ENCODE measurements around the gene PPFIA1. TPM values are rescaled to one million over a fixed set of nuclear protein-coding genes. Genes with fewer than 3 reads are reported as not detected.
"Not testable (repeated sequence)": the region's sequence is repeated elsewhere in the genome, so short reads cannot be mapped to it uniquely, and the experiment has no call there.

The PPFIA1 gene
- polyA plus RNA-seq, 1 of the 3 experiments (the other 2 are of a cell fraction) = 37.4 TPM

- Histone ChIP-seq H3K4me2 (no peak overlapping the region), H2AFZ (ENCODE audit: low read depth) (no peak overlapping the region), H3F3A (replicated peaks; ENCODE audit: insufficient read depth) (no peaks in the 10 kb centered on the region), H3K36me3 (replicated peaks in 1 of 2; ENCODE audit: control insufficient read depth in 1 of 2, insufficient read depth in 2 of 2, low read length in 1 of 2) (peaks cover 9% of the 10 kb centered on the region in 2 experiments), H3K9me2 (no peaks in the 10 kb centered on the region), H3K9me3 (no peaks in the 10 kb centered on the region), H3K27ac (ENCODE audit: low read depth in 2 of 2, low read length in 1 of 2) (no peak overlapping the region), H3K4me3 (ENCODE audit: low read depth in 2 of 2, low read length in 1 of 2) (no peak overlapping the region), H3K79me2 (ENCODE audit: insufficient read depth) (peaks cover 16% of the 10 kb centered on the region), H3K9ac (no peak overlapping the region), H3K27me3 (ENCODE audit: insufficient read depth) (no peaks in the 10 kb centered on the region), H4K20me1 (ENCODE audit: insufficient read depth) (no peaks in the 10 kb centered on the region), H3K4me1 (ENCODE audit: control insufficient read depth in 1 of 2, insufficient read depth in 2 of 2, low read depth in 1 of 2, low read length in 1 of 2) (peaks cover 0 to 9% of the 10 kb centered on the region in 2 experiments; a peak in 1 of 4 replicates)
- 89% methylated on average over 5 of the region's 6 CpGs for WGBS (ENCODE audit: low lambda C conversion rate)
- no peak for TF ChIP-seq MAX (IDR thresholded peaks at IDR 0.05; ENCODE audit: low read depth)
- no peak for TF ChIP-seq REST (IDR thresholded peaks at IDR 0.05; ENCODE audit: low read depth, low read length)
- TF ChIP-seq FOXJ3 (CRISPR knock-in tag; IDR thresholded peaks at IDR 0.05) = no peak
- no peak for TF ChIP-seq MXI1 (IDR thresholded peaks at IDR 0.05; ENCODE audit: low read depth, low read length)
- no peak for TF ChIP-seq TCF12 (IDR thresholded peaks at IDR 0.05)
- no peak for TF ChIP-seq RCOR1 (IDR thresholded peaks at IDR 0.05; ENCODE audit: low read length)
- CTCF ChIA-PET = no interaction called here
- POLR2A ChIA-PET = no interaction called here
- no peak for DNase-seq
Measured at GRCh38 chr11:70389201-70389600, 118.7 kb downstream of the PPFIA1 start.

GRCh38 chr11:70390882-70391281 lies 120.4 kb downstream of the PPFIA1 start:
- H3K27ac ChIP-seq (ENCODE audit: low read depth in 2 of 2, low read length in 1 of 2); H3K27me3 ChIP-seq (ENCODE audit: insufficient read depth); H3K4me1 ChIP-seq (ENCODE audit: control insufficient read depth in 1 of 2, insufficient read depth in 2 of 2, low read depth in 1 of 2, low read length in 1 of 2); DNase-seq; H3K4me3 ChIP-seq (ENCODE audit: low read depth in 2 of 2, low read length in 1 of 2); H3K36me3 ChIP-seq (replicated peaks in 1 of 2; ENCODE audit: control insufficient read depth in 1 of 2, insufficient read depth in 2 of 2, low read length in 1 of 2); H3K4me2 ChIP-seq; H3K9me2 ChIP-seq; H4K20me1 ChIP-seq (ENCODE audit: insufficient read depth); H3K9ac ChIP-seq; H2AFZ ChIP-seq (ENCODE audit: low read depth); POLR2A ChIA-PET; H3K9me3 ChIP-seq; H3F3A ChIP-seq (replicated peaks; ENCODE audit: insufficient read depth): not testable (repeated sequence)
- H3K79me2 ChIP-seq (ENCODE audit: insufficient read depth) = peaks cover 27% of the 10 kb centered on the region
- WGBS (ENCODE audit: low lambda C conversion rate) = 93% methylated on average over 7 of the region's 7 CpGs
- CTCF ChIA-PET = interaction anchor here (1.6 kb wide), 1 partner anchor 17 kb away, joined by 4 read pairs; no protein-coding TSS in a partner anchor

- Histone ChIP-seq H3K36me3 (replicated peaks in 1 of 2; ENCODE audit: control insufficient read depth in 1 of 2, insufficient read depth in 2 of 2, low read length in 1 of 2) (peaks cover 0 to 3% of the 10 kb centered on the region in 2 experiments), H3K9me2 (no peaks in the 10 kb centered on the region)
- 98% methylated on average over 12 of the region's 15 CpGs for WGBS (ENCODE audit: low lambda C conversion rate)
Measured at GRCh38 chr11:70394211-70394950, 123.9 kb downstream of the PPFIA1 start.

More at GRCh38 chr11:70394211-70394950, 123.9 kb downstream of the PPFIA1 start:
- no peaks in the 10 kb centered on the region for H3K27me3 ChIP-seq (ENCODE audit: insufficient read depth)
- TF ChIP-seq NRF1 (IDR thresholded peaks at IDR 0.05; ENCODE audit: low read depth, low read length) = no peak
- no peak for TF ChIP-seq GABPA (IDR thresholded peaks at IDR 0.05; ENCODE audit: low read depth)
- TF ChIP-seq FOSL2 (IDR thresholded peaks at IDR 0.05; ENCODE audit: borderline replicate concordance, low read depth) = no peak
- no peak for TF ChIP-seq EZH2phosphoT487 (IDR thresholded peaks at IDR 0.05; ENCODE audit: borderline replicate concordance, low read depth)
- no peak for TF ChIP-seq USF2 (IDR thresholded peaks at IDR 0.05; ENCODE audit: borderline replicate concordance, low read depth, low read length)
- no peak for TF ChIP-seq RFX5 (IDR thresholded peaks at IDR 0.05; ENCODE audit: low read length)
- no peak for TF ChIP-seq NFIC (IDR thresholded peaks at IDR 0.05; ENCODE audit: borderline replicate concordance)
- TF ChIP-seq MXI1 (IDR thresholded peaks at IDR 0.05; ENCODE audit: low read depth, low read length) = no peak
- no peak for TF ChIP-seq CTCF (IDR thresholded peaks at IDR 0.05)
- DNase-seq = no peak
- H4K20me1 ChIP-seq (ENCODE audit: insufficient read depth) = no peaks in the 10 kb centered on the region
- ChIA-PET CTCF (interaction anchor here (0.5 to 1.4 kb wide), 2 partner anchors 15 to 18 kb away, joined by 3 read pairs; no protein-coding TSS in a partner anchor), POLR2A (no interaction called here)
- H3K4me3 ChIP-seq (ENCODE audit: low read depth in 2 of 2, low read length in 1 of 2) = no peak overlapping the region
- H3K9ac ChIP-seq = no peak overlapping the region
- peaks cover 60% of the 10 kb centered on the region for H3K79me2 ChIP-seq (ENCODE audit: insufficient read depth)
- H3F3A ChIP-seq (replicated peaks; ENCODE audit: insufficient read depth) = peaks cover 11% of the 10 kb centered on the region
- H2AFZ ChIP-seq (ENCODE audit: low read depth) = no peak overlapping the region
- peaks cover 0 to 5% of the 10 kb centered on the region in 2 experiments; a peak in 1 of 4 replicates for H3K4me1 ChIP-seq (ENCODE audit: control insufficient read depth in 1 of 2, insufficient read depth in 2 of 2, low read depth in 1 of 2, low read length in 1 of 2)
- no peak overlapping the region for H3K4me2 ChIP-seq
- no peak overlapping the region for H3K27ac ChIP-seq (ENCODE audit: low read depth in 2 of 2, low read length in 1 of 2)
- no peaks in the 10 kb centered on the region for H3K9me3 ChIP-seq
